GM19035 (cell line): ENCODE data around the gene TBC1D3B.
"Not testable (repeated sequence)": the region's sequence is repeated elsewhere in the genome, so short reads cannot be mapped to it uniquely, and the experiment has no call there.

Source experiments
- ATAC-seq: cut with Tn5 transposase; IDR thresholded peaks from one replicate; pipeline ENCODE4 v1.9.1; 2021; ENCODE audit not compliant: unreplicated experiment

The TBC1D3B gene

GRCh38 chr17:36131421-36131820 is 45.0 kb downstream of the TBC1D3B start:
- ATAC-seq: no peak

GRCh38 chr17:36130346-36130745 is 46.1 kb downstream of the TBC1D3B start:
- ATAC-seq: no peak

DNA sequence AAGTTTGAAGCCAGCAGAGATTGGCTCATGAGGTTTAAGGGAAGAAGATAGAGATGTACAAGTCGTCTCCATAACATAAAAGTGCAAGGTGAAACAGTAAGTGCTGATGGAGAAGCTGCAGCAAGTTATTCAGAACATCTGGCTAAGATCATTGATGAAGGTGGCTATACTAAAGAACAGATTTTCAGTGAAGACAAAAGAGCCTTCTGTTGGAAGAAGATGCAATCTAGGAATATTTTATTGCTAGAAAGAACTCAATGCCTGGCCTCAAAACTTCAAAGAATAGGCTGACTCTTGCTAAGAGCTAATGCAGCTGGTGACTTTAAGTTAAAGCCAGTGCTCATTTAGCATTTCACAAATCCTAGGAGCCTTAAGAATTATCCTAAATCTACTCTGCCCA is 46.8 kb downstream of the TBC1D3B start:
- ATAC-seq: no peak

DNA sequence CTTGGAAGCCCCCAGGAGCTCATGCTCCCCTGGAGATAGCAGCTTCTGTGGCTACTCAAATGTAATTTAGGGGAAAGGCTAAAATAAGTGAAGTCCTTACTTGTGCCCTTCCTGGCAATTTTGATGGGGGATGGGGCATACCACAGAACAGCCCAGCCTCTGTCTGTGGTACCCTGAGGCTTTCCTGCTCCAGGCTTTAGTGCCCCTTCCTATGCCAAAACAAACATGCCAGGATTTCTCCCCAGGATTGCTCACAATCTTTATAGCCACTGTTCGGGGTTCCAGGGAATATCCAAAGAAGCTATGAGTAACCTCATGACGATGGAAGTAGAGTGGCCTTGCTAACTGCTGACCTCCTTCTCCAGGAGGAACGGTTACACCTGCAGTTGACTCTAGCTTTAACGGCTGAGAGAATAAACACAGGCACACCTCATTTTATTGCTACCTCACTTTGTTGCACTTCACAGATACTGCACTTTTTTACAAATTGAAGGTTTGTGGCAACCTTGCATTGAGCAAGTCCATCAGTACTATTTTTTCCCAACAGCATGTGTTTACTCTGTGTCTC is 47.9 kb downstream of the TBC1D3B start:
- ATAC-seq: no peak

DNA sequence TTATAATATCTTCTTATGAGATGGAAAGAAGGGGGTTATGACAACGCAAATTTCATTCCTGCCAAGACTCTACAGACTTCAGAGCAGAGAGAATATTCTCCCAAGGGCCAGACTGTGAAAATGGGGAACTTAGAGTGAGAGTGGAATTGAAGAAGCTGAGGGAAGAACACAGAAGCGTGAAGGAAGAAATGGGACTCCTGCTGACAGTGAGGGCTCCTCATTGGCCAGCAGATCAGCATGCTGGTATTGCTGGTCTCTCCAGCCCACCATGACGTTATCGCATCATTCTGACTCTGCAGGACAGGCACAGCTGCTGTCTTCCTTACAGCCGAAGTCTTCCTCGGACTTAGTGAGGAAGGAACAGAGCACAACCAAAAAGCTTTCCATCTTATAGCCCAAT is 48.5 kb downstream of the TBC1D3B start:
- no peak for ATAC-seq

GRCh38 chr17:36127199-36127893 is 49.1 kb downstream of the TBC1D3B start:
- ATAC-seq: peak; percentile 67

- no peak for ATAC-seq
Measured at GRCh38 chr17:36124879-36125824, 51.3 kb downstream of the TBC1D3B start.

DNA sequence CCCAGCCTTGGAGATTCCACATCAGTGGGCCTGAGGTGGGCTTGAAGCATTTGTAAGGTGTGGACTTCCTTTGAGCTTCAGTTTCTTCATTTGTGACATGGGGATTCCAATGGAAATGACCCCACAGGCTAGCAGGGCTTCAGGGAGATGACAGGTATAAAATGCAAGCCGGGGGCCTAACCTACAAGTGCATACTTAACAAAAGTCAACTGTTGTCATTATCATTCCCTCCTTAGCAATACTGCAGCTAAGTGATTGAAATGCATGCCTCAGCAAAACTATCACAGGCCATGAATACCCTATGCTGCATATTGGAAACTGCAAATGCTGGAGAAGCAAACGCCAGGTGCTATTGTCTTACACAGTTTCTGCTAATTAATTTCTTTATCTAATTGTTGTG is 53.0 kb downstream of the TBC1D3B start:
- no peak for ATAC-seq

DNA sequence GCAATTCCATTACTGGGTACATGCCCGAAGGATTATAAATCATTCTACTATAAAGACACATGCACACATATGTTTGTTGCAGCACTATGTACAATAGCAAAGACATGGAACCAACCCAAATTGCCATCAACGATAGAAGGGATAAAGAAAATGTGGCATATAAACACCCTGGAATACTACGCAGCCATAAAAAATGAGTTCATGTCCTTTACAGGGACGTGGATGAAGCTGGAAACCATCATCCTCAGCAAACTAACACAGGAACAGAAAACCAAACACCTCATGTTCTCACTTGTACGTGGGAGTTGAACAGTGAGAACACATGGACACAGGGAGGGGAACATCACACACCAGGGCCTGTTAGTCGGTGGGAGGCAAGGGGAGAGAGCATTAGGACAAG is 55.3 kb downstream of the TBC1D3B start:
- ATAC-seq: not testable (repeated sequence)

DNA sequence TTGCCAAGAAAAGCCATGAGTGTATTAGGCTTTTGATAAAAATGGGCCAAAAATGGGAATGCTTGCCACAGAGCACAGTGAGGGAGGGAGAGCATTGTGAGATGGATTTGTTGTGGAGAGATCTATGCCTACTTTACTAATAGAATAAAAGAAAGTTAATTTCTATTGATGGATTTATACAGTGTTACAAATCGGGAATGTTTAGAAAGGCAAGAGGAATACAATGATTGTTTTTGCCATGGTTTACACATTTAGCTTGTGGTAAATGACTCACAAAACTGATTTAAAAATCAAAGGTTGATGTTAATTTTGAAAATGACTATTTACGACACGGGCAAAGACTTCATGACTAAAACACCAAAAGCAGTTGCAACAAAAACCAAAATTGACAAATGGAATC is 56.2 kb downstream of the TBC1D3B start:
- no peak for ATAC-seq

DNA sequence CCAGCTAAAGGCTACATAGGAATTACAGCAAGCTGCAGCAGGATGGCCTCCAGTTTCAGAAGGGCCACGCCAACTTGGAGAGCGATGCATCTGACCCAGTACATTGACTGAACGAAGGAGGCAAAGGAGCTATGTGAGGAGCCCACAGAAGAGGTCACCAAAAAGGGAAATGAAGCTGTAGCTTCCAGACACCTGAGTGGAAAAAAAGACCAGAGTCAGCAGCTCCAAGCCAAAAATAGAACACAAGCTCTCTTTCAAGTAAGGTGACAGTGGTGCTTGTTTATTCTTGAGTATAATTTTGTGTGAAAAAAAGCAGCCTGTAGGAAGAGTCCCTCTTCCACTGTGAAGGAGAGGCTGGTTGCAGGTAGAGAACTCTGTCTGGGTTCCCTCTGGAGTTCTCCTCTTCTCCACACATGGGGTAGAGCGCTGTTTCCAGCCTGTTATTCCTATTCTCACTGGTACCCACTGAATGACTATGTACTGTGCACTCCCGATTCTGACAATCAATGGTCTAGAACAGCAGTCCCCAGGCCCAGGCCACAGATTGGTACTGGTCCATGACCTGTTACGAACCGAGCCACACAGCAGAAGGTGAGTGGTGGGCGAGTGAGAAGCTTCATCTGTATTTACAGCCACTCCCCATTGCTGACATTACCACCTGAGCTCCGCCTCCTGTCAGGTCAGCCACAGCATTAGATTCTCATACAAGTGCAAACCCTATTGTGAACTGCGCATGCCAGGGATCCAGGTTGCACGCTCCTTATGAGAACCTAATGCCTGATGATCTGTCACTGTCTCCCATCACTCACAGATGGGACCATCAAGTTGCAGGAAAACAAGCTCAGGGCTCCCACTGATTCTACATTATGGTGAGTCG is 57.7 kb downstream of the TBC1D3B start:
- no peak for ATAC-seq

- no peak for ATAC-seq
Measured at GRCh38 chr17:36117505-36118382, 58.7 kb downstream of the TBC1D3B start.
